Prostate gland (tissue), 2 donors: ENCODE results near the gene NLN. TPM values are rescaled to one million over a fixed set of nuclear protein-coding genes. Genes with fewer than 3 reads are reported as not detected.

ENCODE experiments used
- DNase-seq: peaks from one replicate; pipeline ENCODE4 v3.0.0-alpha.2; 2019; ENCODE audit warnings: low spot score
- H3K27ac ChIP-seq, 2 donors: fragments of 200-600 bp; sonication (generic); 2 replicates each; pipeline ENCODE4 v1.5.1; 2017 to 2019
- H3K27me3 ChIP-seq: fragments of 200-600 bp; sonication (generic); replicated peaks from 2 replicates; pipeline ENCODE4 v1.5.1; 2019; ENCODE audit not compliant: insufficient read depth
- H3K36me3 ChIP-seq, 2 donors: fragments of 200-600 bp; sonication (generic); 1 replicate in 1 of 2; 2 replicates in 1 of 2; pipeline versions ENCODE4 v1.5.1 to v1.8.1; 2017 to 2019
- H3K4me1 ChIP-seq: fragments of 200-600 bp; sonication (generic); replicated peaks from 2 replicates; pipeline ENCODE4 v1.5.1; 2019
- H3K4me3 ChIP-seq, 2 donors: fragments of 200-600 bp; sonication (generic); 2 replicates each; pipeline ENCODE4 v1.5.1; 2017 to 2019
- H3K9me3 ChIP-seq: fragments of 200-600 bp; sonication (generic); 2 replicates; pipeline ENCODE4 v1.5.1; 2017
- CTCF ChIP-seq, 4 experiments: fragments of 200-600 bp in 2 of 4; fragments of 450-650 bp in 2 of 4; sonication (generic) in 2 of 4; IDR thresholded peaks; 1 replicate in 3 of 4; 2 replicates in 1 of 4; pipeline ENCODE4 v1.5.1; 2016 to 2019; ENCODE audit warnings: antibody characterized with exemption in 4 of 4, mild to moderate bottlenecking in 2 of 4, moderate library complexity in 2 of 4
- POLR2A ChIP-seq: fragments of 450-650 bp; IDR thresholded peaks from one replicate; pipeline ENCODE4 v1.6.1; 2016; ENCODE audit warnings: antibody characterized with exemption, mild to moderate bottlenecking
- POLR2AphosphoS5 ChIP-seq: sonication (generic); formaldehyde crosslinking; IDR thresholded peaks from one replicate; pipeline ENCODE4 v1.6.1; 2017; ENCODE audit warnings: antibody characterized with exemption
- WGBS: methylation state at CpG from one replicate; pipeline ENCODE4 v1.1.5; 2018; 5-methylcytosine and 5-hydroxymethylcytosine counted together
- intact Hi-C: fragments of 100-400 bp; cut with DNase I; formaldehyde crosslinking; loops from one replicate; pipeline ENCODE4 v1.14.2; 2022
- total RNA-seq, 2 donors: library from RNA; depleted of rRNA; stranded (reverse); fragments of >200 nt; gene quantifications; one replicate each; pipeline ENCODE4 v1.1.0, GENCODE V29; 2016

Gene NLN
- total RNA-seq, 2 donors from 2014 or later = 10.0 to 10.8 TPM

DNA sequence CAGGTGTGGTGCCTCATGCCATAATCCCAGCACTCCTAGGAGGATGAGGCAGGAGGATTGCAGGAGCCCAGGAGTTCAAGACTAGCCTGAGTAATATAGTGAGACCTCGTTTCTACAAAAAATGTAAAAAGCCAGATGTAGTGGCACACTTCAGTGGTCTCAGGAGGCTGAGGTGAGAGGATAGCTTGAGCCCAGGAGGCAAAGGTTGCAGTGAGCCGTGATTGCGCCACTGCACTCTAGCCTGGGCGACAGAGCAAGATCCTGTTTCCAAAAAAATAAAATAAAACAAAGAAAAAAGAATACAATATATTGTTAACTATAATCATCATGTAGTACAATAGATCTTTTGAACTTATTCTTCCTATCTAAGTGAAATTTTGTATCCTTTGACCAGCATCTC is 16.3 kb downstream of the NLN start:
- no peaks in the 10 kb centered on the region for H3K36me3 ChIP-seq
- H3K27ac ChIP-seq = no peak overlapping the region
- no peak overlapping the region for H3K4me3 ChIP-seq
- DNase-seq = no peak
- H3K9me3 ChIP-seq = no peaks in the 10 kb centered on the region
- intact Hi-C loops = no loop called here
- 80% methylated on average over 4 of the region's 4 CpGs for WGBS
- H3K4me1 ChIP-seq = no peaks in the 10 kb centered on the region
- H3K27me3 ChIP-seq = no peaks in the 10 kb centered on the region
- TF ChIP-seq POLR2A (no peak), POLR2AphosphoS5 (no peak), CTCF (IDR thresholded peaks at IDR 0.05) (no peak)

GRCh38 chr5:65739162-65739561 is 17.2 kb downstream of the NLN start:
- Histone ChIP-seq H3K36me3 (no peaks in the 10 kb centered on the region), H3K4me3 (no peak overlapping the region), H3K9me3 (no peaks in the 10 kb centered on the region), H3K27ac (no peak overlapping the region), H3K4me1 (no peaks in the 10 kb centered on the region), H3K27me3 (no peaks in the 10 kb centered on the region)
- no peak for DNase-seq
- TF ChIP-seq CTCF (IDR thresholded peaks at IDR 0.05) (no peak), POLR2A (no peak), POLR2AphosphoS5 (no peak)
- intact Hi-C loops = no loop called here

GRCh38 chr5:65742565-65743231 is 20.7 kb downstream of the NLN start:
- Histone ChIP-seq H3K36me3 (no peaks in the 10 kb centered on the region), H3K4me1 (no peaks in the 10 kb centered on the region), H3K27me3 (no peaks in the 10 kb centered on the region), H3K4me3 (no peak overlapping the region), H3K27ac (no peak overlapping the region), H3K9me3 (no peaks in the 10 kb centered on the region)
- WGBS = 28% methylated on average over 4 of the region's 4 CpGs
- TF ChIP-seq POLR2A = no peak
- peak in 3 of 4 experiments; percentile 29 to 69 (median 40) for TF ChIP-seq CTCF (IDR thresholded peaks at IDR 0.05)
- intact Hi-C loops = loop anchor here (10.0 kb wide), 1 partner anchor 182 kb away; the partner anchor contains the start of gene ERBIN
- no peak for DNase-seq

- Histone ChIP-seq H3K36me3 (no peaks in the 10 kb centered on the region), H3K27me3 (no peaks in the 10 kb centered on the region), H3K4me1 (no peaks in the 10 kb centered on the region), H3K27ac (no peak overlapping the region), H3K4me3 (no peak overlapping the region), H3K9me3 (no peaks in the 10 kb centered on the region)
- TF ChIP-seq POLR2AphosphoS5 (no peak), CTCF (IDR thresholded peaks at IDR 0.05) (no peak), POLR2A (no peak)
- intact Hi-C loops = loop anchor here (10.0 kb wide), 1 partner anchor 175 kb away; the partner anchor contains the start of gene ERBIN
- WGBS = 69% methylated on average over 1 of the region's 1 CpG
- no peak for DNase-seq
Observed at GRCh38 chr5:65749221-65749844, 27.3 kb downstream of the NLN start.

DNA sequence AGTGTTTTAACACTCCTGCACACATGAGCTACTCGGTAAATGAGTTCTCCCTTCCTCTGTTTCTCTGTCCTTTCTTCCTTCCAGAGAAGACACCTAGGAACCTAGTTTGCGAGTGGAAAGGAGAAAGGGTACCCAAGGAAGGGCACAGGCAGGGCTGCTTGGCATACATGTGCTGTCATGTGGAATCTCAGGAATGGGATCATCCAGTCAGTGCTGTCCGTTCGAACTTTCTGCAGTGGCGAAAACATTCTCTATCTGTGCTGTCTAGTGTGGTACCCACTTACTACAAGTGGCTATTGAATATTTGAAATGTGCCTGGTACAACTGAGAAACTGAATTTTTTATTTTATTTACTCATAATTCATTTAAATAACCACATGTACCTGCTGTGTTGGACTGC is 28.0 kb downstream of the NLN start:
- Histone ChIP-seq H3K9me3 (no peaks in the 10 kb centered on the region), H3K27me3 (no peaks in the 10 kb centered on the region), H3K4me3 (no peak overlapping the region), H3K27ac (no peak overlapping the region), H3K36me3 (no peaks in the 10 kb centered on the region), H3K4me1 (no peaks in the 10 kb centered on the region)
- TF ChIP-seq CTCF (IDR thresholded peaks at IDR 0.05) = no peak
- no peak for TF ChIP-seq POLR2A
- no peak for TF ChIP-seq POLR2AphosphoS5
- WGBS = 91% methylated on average over 5 of the region's 5 CpGs
- intact Hi-C loops = loop anchor here (10.0 kb wide), 1 partner anchor 175 kb away; the partner anchor contains the start of gene ERBIN
- no peak for DNase-seq
